H1 (cell line): ENCODE results near the gene RNF5. TPM values are rescaled to one million over a fixed set of nuclear protein-coding genes. Genes with fewer than 3 reads are reported as not detected.

Experiments used
- CTCF ChIA-PET: fragments of 300-600 bp; sonication (Branson Sonifier 250); formaldehyde crosslinking; loops from one replicate; lab custom pipeline; 2021; ENCODE audit not compliant: partially characterized antibody; lab: Charles Lee
- POLR2A ChIA-PET: fragments of 300-600 bp; sonication (Branson Sonifier 250); formaldehyde crosslinking; loops from one replicate; lab custom pipeline; 2021; ENCODE audit warnings: inconsistent platforms; ENCODE audit not compliant: partially characterized antibody; lab: Charles Lee
- DNase-seq, 2 experiments: peaks; one replicate each; pipeline versions ENCODE4 v3.0.0 to v3.0.0-alpha.2; 2010 to 2022; ENCODE audit warnings: low spot score in 2 of 2, low read depth in 1 of 2, mixed read lengths in 1 of 2
- FAIRE-seq: peaks from 2 replicates; lab custom pipeline; 2011; peaks lifted over from hg19 to GRCh38; lab: Jason Lieb, UNC
- H2AFZ ChIP-seq: 2 replicates; pipeline ENCODE4 v1.8.1; 2012; ENCODE audit warnings: low read length, inconsistent platforms
- H2AK5ac ChIP-seq: 2 replicates; pipeline ENCODE4 v1.6.1; 2013; ENCODE audit warnings: low read depth, low read length
- H2BK120ac ChIP-seq: replicated peaks from 2 replicates; pipeline ENCODE3; 2013; ENCODE audit warnings: low read depth, low read length, inconsistent platforms
- H2BK12ac ChIP-seq: 2 replicates; pipeline ENCODE4 v1.6.1; 2013; ENCODE audit warnings: low read depth, low read length
- H2BK15ac ChIP-seq: 2 replicates; pipeline ENCODE4 v1.6.1; 2013; ENCODE audit warnings: low read length
- H2BK20ac ChIP-seq: 2 replicates; pipeline ENCODE4 v1.6.1; 2013; ENCODE audit warnings: low read length
- H2BK5ac ChIP-seq: 2 replicates; pipeline ENCODE4 v1.6.1; 2013; ENCODE audit warnings: low read depth, low read length
- H3K14ac ChIP-seq: 2 replicates; pipeline ENCODE4 v1.6.1; 2013; ENCODE audit warnings: inconsistent platforms; ENCODE audit not compliant: insufficient read length
- H3K18ac ChIP-seq: 2 replicates; pipeline ENCODE4 v1.6.1; 2013; ENCODE audit warnings: low read length; ENCODE audit errors: extremely low read depth
- H3K23ac ChIP-seq: 2 replicates; pipeline ENCODE4 v1.6.1; 2013; ENCODE audit warnings: inconsistent platforms; ENCODE audit not compliant: insufficient read length
- H3K23me2 ChIP-seq: 2 replicates; pipeline ENCODE4 v1.6.1; 2013; ENCODE audit warnings: low read depth, low read length
- H3K27ac ChIP-seq: 2 replicates; pipeline ENCODE4 v1.6.1; 2011; ENCODE audit warnings: low read depth, low read length, inconsistent platforms
- H3K27me3 ChIP-seq, 4 experiments: replicated peaks in 1 of 4; 1 replicate in 1 of 4; 2 replicates in 3 of 4; pipeline versions ENCODE4 v1.6.1 to v1.8.1; 2011 to 2013; ENCODE audit warnings: low read length in 3 of 4, mild to moderate bottlenecking in 3 of 4, inconsistent platforms in 2 of 4, mixed read lengths in 2 of 4, moderate library complexity in 1 of 4; ENCODE audit not compliant: control insufficient read depth in 3 of 4, insufficient read depth in 3 of 4; ENCODE audit errors: extremely low read depth in 1 of 4
- H3K36me3 ChIP-seq, 4 experiments: 2 replicates each; pipeline versions ENCODE4 v1.6.1 to v1.8.1; 2011 to 2013; ENCODE audit warnings: mild to moderate bottlenecking in 4 of 4, low read length in 3 of 4, moderate library complexity in 2 of 4, control low read depth in 1 of 4, inconsistent platforms in 1 of 4; ENCODE audit not compliant: insufficient read depth in 4 of 4, control insufficient read depth in 2 of 4
- H3K4ac ChIP-seq: replicated peaks from 2 replicates; pipeline ENCODE3; 2013; ENCODE audit warnings: low read length, low read depth, mixed read lengths, inconsistent platforms; ENCODE audit not compliant: insufficient read length
- H3K4me1 ChIP-seq, 4 experiments: replicated peaks in 1 of 4; 1 replicate in 1 of 4; 2 replicates in 3 of 4; pipeline versions ENCODE4 v1.6.1 to v1.8.1; 2011 to 2013; ENCODE audit warnings: low read length in 3 of 4, inconsistent platforms in 2 of 4, mixed read lengths in 1 of 4; ENCODE audit not compliant: insufficient read depth in 4 of 4, control insufficient read depth in 3 of 4
- H3K4me2 ChIP-seq, 2 experiments: 2 replicates each; pipeline versions ENCODE4 v1.6.1 to v1.8.1; 2011 to 2013; ENCODE audit warnings: low read depth in 2 of 2, low read length in 2 of 2, control low read depth in 1 of 2, inconsistent platforms in 1 of 2, mild to moderate bottlenecking in 1 of 2; ENCODE audit not compliant: insufficient read depth in 1 of 2
- H3K4me3 ChIP-seq, 4 experiments: fragments of 200-600, 300-600 bp in 1 of 4; sonication (generic), shearing (Covaris generic), sonication (Bioruptor Twin) in 1 of 4; 2 replicates each; pipeline versions ENCODE4 v1.5.1 to v1.8.1; 2011 to 2016; ENCODE audit warnings: low read length in 4 of 4, low read depth in 3 of 4, control low read depth in 2 of 4, inconsistent platforms in 2 of 4, mild to moderate bottlenecking in 2 of 4, mixed read lengths in 1 of 4, moderate library complexity in 1 of 4; ENCODE audit not compliant: insufficient read depth in 2 of 4; ENCODE audit errors: extremely low read depth in 1 of 4
- H3K56ac ChIP-seq: replicated peaks from 2 replicates; pipeline ENCODE3; 2013; ENCODE audit warnings: low read depth, mild to moderate bottlenecking, mixed read lengths, low read length, inconsistent platforms; ENCODE audit not compliant: insufficient read length
- H3K79me1 ChIP-seq: 2 replicates; pipeline ENCODE4 v1.6.1; 2013; ENCODE audit warnings: low read depth, low read length, control low read depth
- H3K79me2 ChIP-seq, 2 experiments: 2 replicates each; pipeline versions ENCODE4 v1.6.1 to v1.8.1; 2012 to 2013; ENCODE audit warnings: low read length in 2 of 2, mild to moderate bottlenecking in 2 of 2, inconsistent platforms in 1 of 2; ENCODE audit not compliant: insufficient read depth in 2 of 2, control insufficient read depth in 1 of 2
- H3K9ac ChIP-seq, 4 experiments: replicated peaks in 1 of 4; 1 replicate in 1 of 4; 2 replicates in 3 of 4; pipeline versions ENCODE4 v1.6.1 to v1.8.1; 2011 to 2013; ENCODE audit warnings: low read depth in 3 of 4, low read length in 3 of 4, control low read depth in 2 of 4, mild to moderate bottlenecking in 2 of 4, moderate library complexity in 2 of 4, inconsistent platforms in 1 of 4; ENCODE audit errors: extremely low read depth in 1 of 4
- H3K9me3 ChIP-seq, 2 experiments: 2 replicates each; pipeline versions ENCODE4 v1.6.1 to v1.8.1; 2012 to 2013; ENCODE audit warnings: mild to moderate bottlenecking in 2 of 2, moderate library complexity in 2 of 2, control low read depth in 1 of 2, inconsistent platforms in 1 of 2, low read depth in 1 of 2, low read length in 1 of 2, mixed read lengths in 1 of 2; ENCODE audit not compliant: insufficient read depth in 2 of 2
- H4K20me1 ChIP-seq, 2 experiments: replicated peaks in 1 of 2; 2 replicates each; pipeline versions ENCODE3 to v1.8.1; 2011 to 2013; ENCODE audit warnings: inconsistent platforms in 2 of 2, low read length in 2 of 2, mild to moderate bottlenecking in 1 of 2; ENCODE audit not compliant: insufficient read depth in 2 of 2, control insufficient read depth in 1 of 2
- H4K5ac ChIP-seq: 2 replicates; pipeline ENCODE4 v1.6.1; 2013; ENCODE audit warnings: low read length, low read depth, mixed read lengths, inconsistent platforms; ENCODE audit not compliant: insufficient read length
- H4K8ac ChIP-seq: 2 replicates; pipeline ENCODE4 v1.8.0; 2013; ENCODE audit warnings: mild to moderate bottlenecking, moderate library complexity, low read length, inconsistent platforms; ENCODE audit not compliant: insufficient read depth; ENCODE audit errors: extremely low read depth
- H4K91ac ChIP-seq: replicated peaks from 2 replicates; pipeline ENCODE3; 2013; ENCODE audit warnings: low read length, mixed read lengths, inconsistent platforms; ENCODE audit not compliant: insufficient read length
- CEBPB ChIP-seq: IDR thresholded peaks from 2 replicates; pipeline ENCODE4 v1.6.1; 2012; ENCODE audit warnings: low read depth, low read length
- CHD1 ChIP-seq: IDR thresholded peaks from 2 replicates; pipeline ENCODE4 v1.6.1; 2012; ENCODE audit warnings: low read depth, low read length, improper control_type of control experiment
- CHD2 ChIP-seq: IDR thresholded peaks from 2 replicates; pipeline ENCODE4 v1.6.1; 2012; ENCODE audit warnings: low read length, improper control_type of control experiment
- CTBP2 ChIP-seq: IDR thresholded peaks from 2 replicates; pipeline ENCODE4 v1.7.0; 2011; ENCODE audit warnings: borderline replicate concordance, mild to moderate bottlenecking, moderate library complexity, mixed read lengths, low read length; ENCODE audit not compliant: insufficient read depth, insufficient read length
- EZH2 ChIP-seq: fragments of 200-600 bp; sonication (generic); IDR thresholded peaks from 2 replicates; pipeline ENCODE4 v1.7.1; 2012; ENCODE audit warnings: low read depth, mild to moderate bottlenecking, moderate library complexity, low read length, inconsistent platforms; ENCODE audit not compliant: severe bottlenecking
- FOSL1 ChIP-seq: IDR thresholded peaks from 2 replicates; pipeline ENCODE4 v1.6.1; 2011; ENCODE audit warnings: mild to moderate bottlenecking, low read depth, low read length, moderate library complexity; ENCODE audit not compliant: insufficient read depth
- KDM4A ChIP-seq: IDR thresholded peaks from one replicate; pipeline ENCODE4 v1.7.1; 2012; ENCODE audit warnings: low read depth, mild to moderate bottlenecking, moderate library complexity, low read length, inconsistent platforms; ENCODE audit not compliant: severe bottlenecking
- POLR2A ChIP-seq, 2 experiments: IDR thresholded peaks; 1 replicate in 1 of 2; 2 replicates in 1 of 2; pipeline ENCODE4 v1.6.1; 2011; ENCODE audit warnings: low read depth in 2 of 2, low read length in 2 of 2, mild to moderate bottlenecking in 2 of 2; ENCODE audit errors: control extremely low read depth in 1 of 2
- SIN3A ChIP-seq, 2 experiments: IDR thresholded peaks in 1 of 2; conservative IDR thresholded peaks in 1 of 2; 2 replicates each; pipeline ENCODE4 v1.6.1; 2011 to 2012; ENCODE audit warnings: low read length in 2 of 2, improper control_type of control experiment in 1 of 2, low read depth in 1 of 2, mild to moderate bottlenecking in 1 of 2
- TCF12 ChIP-seq: IDR thresholded peaks from 2 replicates; pipeline ENCODE4 v1.6.1; 2011; ENCODE audit warnings: low read depth, mild to moderate bottlenecking, low read length
- YY1 ChIP-seq: IDR thresholded peaks from 2 replicates; pipeline ENCODE4 v1.6.1; 2011; ENCODE audit warnings: low read depth, mild to moderate bottlenecking, low read length
- WGBS, 2 experiments: shearing (Covaris generic) in 1 of 2; methylation state at CpG; one replicate each; pipeline versions ENCODE4 v1.1.6 to v1.1.7; 2013 to 2015; ENCODE audit warnings: low lambda C conversion rate in 2 of 2, mixed read lengths in 2 of 2, inconsistent platforms in 1 of 2, low coverage in 1 of 2, missing lambda C conversion rate in 1 of 2; ENCODE audit not compliant: insufficient replicate concordance in 2 of 2, insufficient coverage in 1 of 2, insufficient read length in 1 of 2; ENCODE audit errors: extremely low coverage in 1 of 2, missing lambda C conversion rate in 1 of 2; 5-methylcytosine and 5-hydroxymethylcytosine counted together
- polyA plus RNA-seq, 7 experiments: library from polyadenylated mRNA; depleted of rRNA in 3 of 7; stranded (reverse) in 5 of 7; unstranded in 2 of 7; fragments of >200 nt in 5 of 7; fragments of 200-250 nt in 2 of 7; gene quantifications; 1 replicate in 5 of 7; 2 replicates in 1 of 7; 4 replicates in 1 of 7; pipeline versions ENCODE4 v1.2.1 to v1.2.3, GENCODE V29; 2011 to 2013; ENCODE audit warnings: missing spikeins in 2 of 7, mixed read lengths in 2 of 7
- total RNA-seq: library from RNA; stranded (reverse); fragmentation: NEBNext Ultra II Directional; extraction: Animal tissue kit (Norgen Biotek cat#: 25700); gene quantifications from 2 replicates; pipeline ENCODE4 v1.2.1, GENCODE V29; 2021
- TF ChIP-seq, protein P1 (sequence below): IDR thresholded peaks from 2 replicates; pipeline ENCODE4 v1.6.1; 2012; ENCODE audit warnings: inconsistent platforms

The RNF5 gene
- total and polyA plus RNA-seq, 2 of the 8 experiments (the other 6 are each of a cell fraction or from before 2014, with no cell fraction given): 90.0 to 158 TPM

DNA sequence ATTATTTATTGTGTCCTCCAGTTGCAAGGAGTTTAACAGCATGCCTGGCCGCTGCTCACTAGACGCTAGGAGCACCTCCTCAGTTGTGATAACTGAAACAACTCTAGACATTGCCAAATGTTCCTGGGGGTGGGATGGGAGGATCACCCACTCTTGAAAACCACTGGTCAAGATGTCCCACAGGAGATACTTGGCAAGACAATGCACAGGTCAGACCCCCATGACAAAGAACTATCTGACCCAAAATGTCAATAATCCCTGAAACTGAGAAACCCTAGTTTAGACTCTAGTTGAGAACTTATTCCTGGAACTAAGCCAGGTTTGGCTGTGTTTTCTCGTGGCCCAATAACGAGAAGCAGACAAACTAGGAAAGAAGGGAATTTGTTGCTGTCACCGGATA, 38.6 kb upstream of the RNF5 start:
- 92% methylated on average over 5 of the region's 5 CpGs; no CpG with 5 or more reads in 1 of the 2 experiments for WGBS, 2 experiments
- CTCF ChIA-PET: interaction anchor here (0.6 to 1.2 kb wide), 4 partner anchors 13 to 929 kb away, joined by 3 to 6 read pairs (median 4); no protein-coding TSS in a partner anchor
- H2BK15ac ChIP-seq: no peak overlapping the region
- no peak for TF ChIP-seq CEBPB
- no peak for TF ChIP-seq CTBP2
- no peak for TF ChIP-seq CHD2
- TF ChIP-seq, protein P1, sequence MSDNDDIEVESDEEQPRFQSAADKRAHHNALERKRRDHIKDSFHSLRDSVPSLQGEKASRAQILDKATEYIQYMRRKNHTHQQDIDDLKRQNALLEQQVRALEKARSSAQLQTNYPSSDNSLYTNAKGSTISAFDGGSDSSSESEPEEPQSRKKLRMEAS: no peak
- TF ChIP-seq SIN3A (conservative IDR thresholded peaks at IDR 0.05 in 1 of 2, IDR thresholded peaks at IDR 0.05 in 1 of 2; ENCODE audit: low read depth in 1 of 2, low read length in 2 of 2): no peak
- no peak for TF ChIP-seq POLR2A (IDR thresholded peaks at IDR 0.05; ENCODE audit: control extremely low read depth in 1 of 2, low read depth in 2 of 2, low read length in 2 of 2)
- TF ChIP-seq TCF12: no peak
- TF ChIP-seq FOSL1: no peak
- no peak for TF ChIP-seq KDM4A
- TF ChIP-seq YY1: no peak
- TF ChIP-seq EZH2: no peak
- TF ChIP-seq CHD1: no peak

More for the DNA sequence above, 38.6 kb upstream of the RNF5 start:
- Histone ChIP-seq H3K18ac (no peak overlapping the region), H3K23ac (no peak overlapping the region), H3K23me2 (no peaks in the 10 kb centered on the region), H2BK120ac (no peak overlapping the region), H2AFZ (no peak overlapping the region), H3K9ac (no peak overlapping the region), H3K14ac (no peak overlapping the region), H3K27ac (no peak overlapping the region), H3K4ac (no peak overlapping the region), H3K36me3 (no peaks in the 10 kb centered on the region), H3K9me3 (no peaks in the 10 kb centered on the region), H3K4me3 (no peak overlapping the region), H3K56ac (no peak overlapping the region), H4K20me1 (no peaks in the 10 kb centered on the region), H4K91ac (no peak overlapping the region), H2BK20ac (no peak overlapping the region), H3K27me3 (no peaks in the 10 kb centered on the region), H3K79me2 (no peaks in the 10 kb centered on the region), H4K8ac (no peak overlapping the region), H4K5ac (no peak overlapping the region), H2BK12ac (no peak overlapping the region), H3K4me2 (no peak overlapping the region), H3K4me1 (no peaks in the 10 kb centered on the region), H2AK5ac (no peak overlapping the region), H2BK5ac (no peak overlapping the region), H3K79me1 (no peaks in the 10 kb centered on the region)
- POLR2A ChIA-PET: interaction anchor here (1.1 kb wide), 1 partner anchor 10 kb away, joined by 4 read pairs; the partner anchor contains the start of gene FKBPL
- DNase-seq: no peak
- no peak for FAIRE-seq
